CD1c-positive myeloid dendritic cell (primary cell): ENCODE data around the gene SIGLEC9.
A peak's percentile ranks its signal among the peaks of the same experiment; 100 is the strongest.
"Not testable (repeated sequence)": the region's sequence is repeated elsewhere in the genome, so short reads cannot be mapped to it uniquely, and the experiment has no call there.

ENCODE experiments used
- DNase-seq: peaks from one replicate; pipeline ENCODE4 v3.0.0-alpha.2; 2016; ENCODE audit errors: extremely low spot score

The SIGLEC9 gene

GRCh38 chr19:51123802-51124201, 904 bp upstream of the SIGLEC9 start:
- DNase-seq = peak; percentile 52

- no peak for DNase-seq
These were observed 490 bp upstream of the SIGLEC9 start for GRCh38 chr19:51124216-51124615.

- no peak for DNase-seq
These were observed 842 bp downstream of the SIGLEC9 start for GRCh38 chr19:51125421-51126075.

GRCh38 chr19:51127032-51127431, 2.3 kb downstream of the SIGLEC9 start:
- DNase-seq = no peak

GRCh38 chr19:51127755-51128154, 3.0 kb downstream of the SIGLEC9 start:
- DNase-seq = peak; percentile 60

- no peak for DNase-seq
These were observed 3.5 kb downstream of the SIGLEC9 start for GRCh38 chr19:51128227-51128626.

GRCh38 chr19:51129716-51130115, 5.0 kb downstream of the SIGLEC9 start:
- DNase-seq = no peak

GRCh38 chr19:51131780-51132680, 7.3 kb downstream of the SIGLEC9 start:
- DNase-seq = peak; percentile 81

GRCh38 chr19:51135004-51135403, 10.3 kb downstream of the SIGLEC9 start:
- DNase-seq = peak; percentile 60

- peak; percentile 59 for DNase-seq
These were observed 11.5 kb downstream of the SIGLEC9 start for GRCh38 chr19:51135986-51136762.

GRCh38 chr19:51136851-51137551, 12.3 kb downstream of the SIGLEC9 start:
- peak; percentile 95 for DNase-seq

GRCh38 chr19:51137792-51138425, 13.2 kb downstream of the SIGLEC9 start:
- DNase-seq = no peak

GRCh38 chr19:51138549-51138979, 13.9 kb downstream of the SIGLEC9 start:
- peak; percentile 89 for DNase-seq

- DNase-seq = peak; percentile 88
These were observed 14.8 kb downstream of the SIGLEC9 start for GRCh38 chr19:51139299-51140014.

GRCh38 chr19:51140441-51140840, 15.7 kb downstream of the SIGLEC9 start:
- no peak for DNase-seq

GRCh38 chr19:51141181-51141580, 16.5 kb downstream of the SIGLEC9 start:
- DNase-seq = no peak

- DNase-seq = peak; percentile 59
These were observed 17.4 kb downstream of the SIGLEC9 start, which contains the start of gene SIGLEC7 for GRCh38 chr19:51142119-51142518. Gene SIGLEC7 (plus strand): TSS chr19:51142301. CDS start chr19:51142370, 69 bp downstream.

- DNase-seq = not testable (repeated sequence)
These were observed 18.2 kb downstream of the SIGLEC9 start for GRCh38 chr19:51142809-51143475.

GRCh38 chr19:51143486-51143885, 18.8 kb downstream of the SIGLEC9 start:
- DNase-seq = no peak
